NK-92 (cell line): ENCODE measurements around the gene ZCCHC3.
"Not testable (repeated sequence)": the region's sequence is repeated elsewhere in the genome, so short reads cannot be mapped to it uniquely, and the experiment has no call there.

ENCODE experiments used
- DNase-seq: peaks from one replicate; lab custom pipeline; 2025; ENCODE audit not compliant: unreplicated experiment; lab: John Stamatoyannopoulos, UW

The ZCCHC3 gene

DNA sequence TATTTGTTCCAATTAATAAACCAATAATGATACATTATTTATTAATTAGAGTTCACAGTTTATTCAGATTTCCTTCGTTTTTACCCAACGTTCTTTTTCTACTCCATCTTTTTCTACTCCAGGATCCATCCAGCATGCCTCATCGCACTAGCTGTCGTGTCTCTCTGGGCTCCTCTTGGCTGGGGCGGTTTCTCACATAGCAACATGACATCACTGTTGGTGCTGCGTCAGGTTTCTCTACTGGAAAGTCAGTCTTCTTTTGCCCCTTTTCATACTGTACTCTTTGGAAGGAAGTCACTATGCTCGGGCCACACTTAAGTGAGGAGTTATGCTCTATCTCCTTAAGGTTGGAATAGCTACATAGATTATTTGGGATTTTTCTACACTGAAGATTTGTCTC is 14.2 kb downstream of the ZCCHC3 start:
- no peak for DNase-seq

DNA sequence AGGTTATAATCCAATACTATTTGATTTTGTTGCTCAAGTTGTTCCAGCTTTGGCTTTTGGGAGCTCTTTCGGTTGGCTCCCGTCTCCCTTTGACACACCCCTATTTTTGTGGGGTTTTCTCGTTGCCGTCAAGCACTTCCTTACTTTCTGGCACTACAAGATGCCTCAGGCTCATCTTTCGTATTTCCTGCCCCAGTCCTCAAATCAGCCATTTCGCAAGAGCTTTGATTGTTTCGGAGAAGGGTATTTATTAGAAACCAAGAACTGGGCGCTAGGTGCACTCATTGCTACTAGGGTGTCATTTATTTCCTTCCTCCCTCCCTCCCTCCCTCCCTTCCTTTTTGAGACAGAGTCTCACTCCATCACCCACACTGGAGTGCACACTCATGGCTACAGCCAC is 14.7 kb downstream of the ZCCHC3 start:
- DNase-seq, result no peak

DNA sequence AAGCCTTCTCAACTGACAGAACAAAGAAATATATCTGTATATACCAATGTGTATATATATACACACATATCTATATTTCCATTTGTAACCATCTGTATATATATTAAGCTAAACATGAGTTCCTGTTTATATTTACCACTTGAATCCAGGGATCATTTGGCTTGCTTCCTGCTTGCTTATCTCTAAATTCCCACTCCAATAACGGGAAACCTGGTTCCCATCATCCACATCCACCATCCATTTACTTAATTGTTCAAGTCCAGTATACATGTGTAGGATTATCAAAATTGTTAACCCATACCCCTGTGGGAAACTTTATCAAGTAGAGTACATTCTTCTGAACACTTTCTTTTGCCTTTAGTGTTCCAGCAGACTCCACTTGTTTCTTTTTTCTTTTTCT is 15.5 kb downstream of the ZCCHC3 start:
- no peak for DNase-seq

DNA sequence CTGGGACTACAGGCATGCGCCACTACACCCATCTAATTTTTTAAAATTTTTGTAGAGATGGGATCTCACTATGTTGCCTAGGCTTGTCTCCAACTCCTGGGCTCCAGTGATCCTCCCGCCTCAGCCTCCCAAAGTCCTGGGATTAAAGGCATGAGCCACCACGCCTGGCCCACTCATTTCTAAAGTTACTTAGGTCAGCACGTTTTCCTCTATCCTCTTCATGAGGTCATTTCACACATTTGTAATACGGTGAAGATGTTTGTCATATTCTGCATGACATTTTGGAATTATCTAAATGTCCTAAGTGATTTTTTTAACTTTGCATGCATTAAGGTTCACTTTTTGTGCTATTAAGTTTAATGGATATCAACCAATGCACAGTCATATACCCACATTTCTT is 16.0 kb downstream of the ZCCHC3 start:
- DNase-seq, result no peak

DNA sequence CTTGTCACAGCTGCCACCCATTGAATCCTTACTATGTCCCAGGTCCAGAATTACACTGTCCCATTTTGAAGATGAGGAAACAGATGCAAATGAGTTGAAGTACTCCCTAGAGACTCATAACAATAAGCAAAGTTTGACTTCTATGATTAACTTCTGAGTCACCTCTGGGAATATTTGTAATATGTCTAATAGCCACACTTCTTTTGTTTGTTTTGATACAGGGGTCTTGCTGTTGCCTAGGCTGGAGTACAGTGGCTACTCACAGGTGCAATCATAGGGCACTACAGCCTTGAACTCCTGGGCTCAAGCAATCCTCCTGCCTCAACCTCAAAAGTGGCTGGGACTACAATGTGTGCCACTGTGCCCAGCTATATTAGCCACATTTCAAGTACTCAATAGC is 16.6 kb downstream of the ZCCHC3 start:
- no peak for DNase-seq

DNA sequence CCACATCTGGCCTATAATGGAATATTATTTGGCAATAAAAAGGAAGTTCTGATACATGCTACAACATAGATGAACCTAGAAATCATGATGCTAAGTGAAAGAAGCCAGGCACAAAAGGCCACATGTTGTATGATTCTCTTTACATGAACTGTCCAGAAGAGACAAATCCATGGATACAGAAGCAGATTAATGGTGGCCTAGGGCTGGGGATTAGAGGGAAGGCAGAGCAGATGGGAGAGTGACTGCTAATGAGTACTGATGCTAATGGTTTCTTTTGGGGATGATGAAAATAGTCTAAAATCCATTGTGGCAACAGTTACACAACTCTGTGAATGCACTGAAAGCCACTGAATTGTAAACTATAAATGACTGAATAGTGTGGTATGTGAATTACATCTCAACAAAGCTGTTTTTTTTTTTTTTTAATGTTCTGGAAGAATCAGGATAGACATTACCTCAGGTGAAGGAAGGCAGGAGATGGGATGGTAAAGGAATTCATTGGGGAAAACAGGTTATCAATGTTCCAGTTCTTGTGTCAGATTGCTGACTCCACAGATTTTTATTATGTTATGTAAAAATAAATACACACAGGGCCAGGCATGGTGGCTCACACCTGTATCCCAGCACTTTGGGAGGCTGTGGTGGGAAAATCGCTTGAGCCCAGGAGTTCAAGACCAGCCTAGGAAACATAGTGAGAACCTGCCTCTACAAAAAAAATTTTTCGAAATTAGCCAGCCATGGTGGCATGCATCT is 19.1 kb downstream of the ZCCHC3 start:
- DNase-seq, result no peak

DNA sequence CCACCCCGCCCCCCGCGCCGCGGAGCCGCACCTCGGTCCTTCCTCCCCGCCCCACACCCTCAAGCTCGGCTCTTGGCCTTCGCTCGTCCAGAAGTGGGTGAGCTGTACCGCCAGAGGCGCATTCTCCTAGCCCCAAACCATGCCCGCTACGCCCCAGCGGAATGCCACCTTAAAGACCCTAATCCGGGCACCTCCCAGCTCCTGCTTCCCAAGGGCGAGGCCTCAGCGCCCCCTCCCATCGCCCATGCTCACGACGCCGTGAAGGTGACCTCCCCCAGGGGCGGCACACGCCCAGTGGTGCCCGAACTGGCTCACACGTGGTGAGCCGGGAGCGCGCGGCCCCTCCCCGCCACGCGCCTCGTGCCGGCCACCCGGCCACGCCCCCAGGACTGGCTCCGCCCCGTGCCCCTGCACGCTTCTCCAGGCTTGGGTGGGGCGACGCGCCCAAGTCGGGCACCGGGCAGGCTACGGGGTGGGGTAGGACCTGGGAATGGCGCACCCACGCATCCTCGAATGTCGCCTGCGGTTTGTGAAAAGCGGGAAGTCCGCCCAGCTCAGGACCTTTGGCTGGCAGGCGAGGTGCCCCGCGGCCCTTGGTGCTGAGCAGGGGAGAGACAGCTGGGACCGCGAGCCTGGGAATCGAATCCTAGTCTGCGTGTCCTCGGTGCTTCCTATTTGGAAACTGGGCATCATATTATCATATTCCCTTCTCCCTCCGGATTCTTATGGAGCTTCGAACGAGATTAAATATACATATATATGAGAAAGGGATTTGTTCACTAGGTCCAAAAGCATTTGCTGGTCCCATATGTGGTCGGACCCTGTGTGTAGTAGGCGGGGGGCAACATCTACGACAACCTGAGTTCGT is 27.0 kb downstream of the ZCCHC3 start:
- DNase-seq, result no peak

DNA sequence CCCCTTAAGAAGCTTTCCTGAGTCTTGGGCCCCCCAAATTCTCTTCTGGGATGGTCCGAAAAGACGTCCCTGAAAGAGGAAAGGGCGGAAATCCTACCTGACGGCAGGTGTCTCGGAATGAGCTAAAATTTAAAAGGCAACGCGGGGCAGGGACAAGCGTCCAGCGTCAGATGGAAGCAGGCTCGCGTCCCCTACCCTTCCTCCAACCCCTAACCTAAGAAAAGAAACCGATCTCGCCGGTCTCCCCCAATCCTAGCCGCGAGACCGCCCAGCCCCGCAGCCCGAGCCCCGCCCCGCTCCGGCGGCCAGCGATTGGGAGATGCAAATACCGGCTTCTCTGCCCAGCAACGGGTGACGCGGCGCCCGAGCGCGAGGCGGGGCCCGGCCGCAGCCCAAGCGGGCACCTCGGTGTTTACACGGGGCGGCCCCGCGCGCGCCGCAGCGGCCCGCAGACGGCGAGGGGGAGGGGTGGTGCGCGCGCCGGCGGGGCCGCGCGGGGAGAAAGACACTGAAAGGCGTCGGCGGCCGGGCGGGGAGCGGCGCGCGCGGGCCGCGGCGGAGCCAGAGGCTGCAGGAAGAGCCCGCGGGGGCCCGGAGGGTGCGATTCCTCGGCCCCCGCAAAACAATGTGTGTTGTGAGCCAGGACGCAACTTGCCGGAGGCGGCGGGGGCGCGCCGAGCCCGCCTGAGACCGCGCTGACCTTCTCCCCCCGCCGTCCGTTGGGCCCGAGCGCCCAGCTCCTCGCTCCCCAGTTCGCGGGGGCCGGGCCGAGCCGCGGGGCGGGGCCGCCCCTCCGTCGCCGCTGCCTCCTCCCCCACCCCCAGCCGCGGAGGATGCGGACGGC is 27.9 kb downstream of the ZCCHC3 start, which contains the start of gene SOX12:
SOX12 (plus strand) TSS at position 508 of the 844 bp plus-strand sequence. CDS start 373 bp downstream, outside the sequence.
- peak; percentile 73 for DNase-seq

DNA sequence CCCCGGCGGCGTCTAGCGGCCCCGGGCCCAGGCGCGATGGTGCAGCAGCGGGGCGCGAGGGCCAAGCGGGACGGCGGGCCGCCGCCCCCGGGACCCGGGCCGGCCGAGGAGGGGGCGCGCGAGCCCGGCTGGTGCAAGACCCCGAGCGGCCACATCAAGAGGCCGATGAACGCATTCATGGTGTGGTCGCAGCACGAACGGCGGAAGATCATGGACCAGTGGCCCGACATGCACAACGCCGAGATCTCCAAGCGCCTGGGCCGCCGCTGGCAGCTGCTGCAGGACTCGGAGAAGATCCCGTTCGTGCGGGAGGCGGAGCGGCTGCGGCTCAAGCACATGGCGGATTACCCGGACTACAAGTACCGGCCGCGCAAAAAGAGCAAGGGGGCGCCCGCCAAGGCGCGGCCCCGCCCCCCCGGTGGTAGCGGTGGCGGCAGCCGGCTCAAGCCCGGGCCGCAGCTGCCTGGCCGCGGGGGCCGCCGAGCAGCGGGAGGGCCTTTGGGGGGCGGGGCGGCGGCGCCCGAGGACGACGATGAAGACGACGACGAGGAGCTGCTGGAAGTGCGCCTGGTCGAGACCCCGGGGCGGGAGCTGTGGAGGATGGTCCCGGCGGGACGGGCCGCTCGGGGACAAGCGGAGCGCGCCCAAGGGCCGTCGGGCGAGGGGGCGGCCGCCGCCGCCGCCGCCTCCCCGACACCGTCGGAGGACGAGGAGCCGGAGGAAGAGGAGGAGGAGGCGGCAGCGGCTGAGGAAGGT is 28.7 kb downstream of the ZCCHC3 start:
- no peak for DNase-seq

DNA sequence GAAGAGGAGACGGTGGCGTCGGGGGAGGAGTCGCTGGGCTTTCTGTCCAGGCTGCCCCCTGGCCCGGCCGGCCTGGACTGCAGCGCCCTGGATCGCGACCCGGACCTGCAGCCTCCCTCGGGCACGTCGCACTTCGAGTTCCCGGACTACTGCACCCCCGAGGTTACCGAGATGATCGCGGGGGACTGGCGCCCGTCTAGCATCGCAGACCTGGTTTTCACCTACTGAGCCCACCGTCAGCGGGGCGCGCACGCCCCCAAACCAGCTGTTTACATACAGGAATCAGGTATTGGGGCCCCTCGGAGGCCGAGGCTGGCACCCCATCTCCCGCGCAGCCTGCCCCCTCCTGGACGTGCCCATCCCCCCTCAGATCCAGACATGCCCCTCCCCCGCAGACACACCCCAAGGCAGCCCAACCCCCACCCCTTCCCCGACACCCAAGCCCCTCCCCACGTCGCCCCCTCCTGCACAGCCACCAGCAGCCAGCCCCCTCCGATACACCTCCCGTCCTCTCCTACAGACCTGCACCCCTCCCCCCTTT is 29.3 kb downstream of the ZCCHC3 start:
- DNase-seq, result no peak

DNA sequence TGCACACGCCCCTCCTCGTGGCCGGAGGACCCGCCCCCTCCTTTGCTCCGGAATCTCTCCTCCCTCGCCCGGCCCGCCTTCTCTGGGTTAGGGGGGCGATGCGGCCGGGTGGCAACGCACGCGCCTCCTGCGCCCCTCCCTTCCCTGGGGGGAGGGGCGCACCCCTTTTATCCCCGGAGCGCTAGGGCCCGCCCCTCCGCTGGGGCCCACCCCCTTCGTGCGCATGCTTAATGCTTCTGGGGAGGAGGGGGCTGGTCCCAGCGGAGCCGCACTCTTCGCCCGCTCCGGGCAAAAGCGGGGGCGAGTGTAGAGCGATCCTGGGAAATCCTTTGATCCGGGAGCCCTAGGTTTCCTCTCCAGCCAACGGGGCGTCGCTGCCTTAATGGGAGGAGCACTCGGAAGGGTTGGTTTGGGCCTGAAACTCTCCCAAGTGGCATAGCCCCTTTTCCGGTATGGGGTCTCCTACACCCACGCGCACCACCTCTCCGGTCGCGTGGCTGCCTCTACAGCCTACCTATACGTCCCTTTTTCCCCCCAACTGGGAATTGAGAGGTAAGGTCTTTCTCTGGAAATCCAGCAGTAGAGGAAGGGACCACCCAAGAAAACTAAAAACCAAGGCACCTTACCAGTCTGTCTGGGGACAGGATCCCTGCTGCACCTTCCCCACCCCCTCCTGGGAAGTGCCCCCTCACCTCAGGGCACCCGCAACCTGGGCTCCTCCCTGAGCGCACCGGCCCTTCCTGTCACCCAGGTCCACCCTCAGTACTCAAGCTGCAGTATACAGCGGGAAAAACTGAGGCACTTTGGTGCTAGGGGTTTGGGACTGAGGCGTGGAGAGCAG is 30.0 kb downstream of the ZCCHC3 start:
- DNase-seq, result no peak

DNA sequence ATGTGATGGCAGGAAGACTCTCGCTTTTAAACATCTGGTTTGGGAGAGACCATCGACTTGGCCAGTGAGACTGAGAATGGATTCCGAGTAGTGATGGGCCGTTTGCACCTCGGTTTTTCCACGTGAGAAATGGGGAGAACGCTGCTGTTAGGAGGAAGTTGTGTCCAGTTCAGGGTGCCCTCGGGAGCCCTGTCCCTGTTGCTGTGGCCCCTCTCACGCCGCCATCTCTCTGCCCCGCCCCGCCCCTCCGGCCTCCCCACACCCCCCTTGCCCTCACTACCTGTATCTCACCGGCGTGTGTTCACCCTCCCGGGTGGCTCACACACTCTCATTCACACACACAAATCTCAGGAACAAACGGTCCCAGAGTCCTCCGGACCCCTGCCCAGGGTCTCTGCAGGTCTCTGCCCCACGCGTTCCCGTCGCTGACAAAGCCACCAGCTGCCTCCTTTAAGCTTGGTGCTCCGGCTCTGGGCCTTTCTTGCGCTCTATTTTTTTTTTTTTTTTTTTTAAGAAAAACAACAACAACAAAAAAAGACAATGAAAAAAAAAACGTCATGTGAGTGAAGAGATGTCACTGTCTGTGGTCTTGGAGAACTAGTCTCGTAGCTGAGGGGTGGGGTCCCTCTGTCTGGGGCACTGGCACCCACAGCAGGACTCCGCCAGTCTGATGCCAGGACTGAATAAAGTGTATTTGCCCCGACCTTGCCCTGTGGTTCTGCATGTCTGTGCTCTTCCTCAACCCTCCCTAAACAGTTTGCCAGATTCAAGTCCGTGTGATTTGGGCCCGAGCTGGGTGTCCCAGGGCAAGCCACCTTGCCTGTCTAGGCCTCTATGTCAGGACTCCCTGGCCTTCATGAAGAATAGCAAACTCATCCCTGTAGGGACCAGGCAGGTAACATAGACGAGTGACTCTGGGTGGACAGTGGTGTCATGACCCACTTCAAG is 30.9 kb downstream of the ZCCHC3 start:
- no peak for DNase-seq

DNA sequence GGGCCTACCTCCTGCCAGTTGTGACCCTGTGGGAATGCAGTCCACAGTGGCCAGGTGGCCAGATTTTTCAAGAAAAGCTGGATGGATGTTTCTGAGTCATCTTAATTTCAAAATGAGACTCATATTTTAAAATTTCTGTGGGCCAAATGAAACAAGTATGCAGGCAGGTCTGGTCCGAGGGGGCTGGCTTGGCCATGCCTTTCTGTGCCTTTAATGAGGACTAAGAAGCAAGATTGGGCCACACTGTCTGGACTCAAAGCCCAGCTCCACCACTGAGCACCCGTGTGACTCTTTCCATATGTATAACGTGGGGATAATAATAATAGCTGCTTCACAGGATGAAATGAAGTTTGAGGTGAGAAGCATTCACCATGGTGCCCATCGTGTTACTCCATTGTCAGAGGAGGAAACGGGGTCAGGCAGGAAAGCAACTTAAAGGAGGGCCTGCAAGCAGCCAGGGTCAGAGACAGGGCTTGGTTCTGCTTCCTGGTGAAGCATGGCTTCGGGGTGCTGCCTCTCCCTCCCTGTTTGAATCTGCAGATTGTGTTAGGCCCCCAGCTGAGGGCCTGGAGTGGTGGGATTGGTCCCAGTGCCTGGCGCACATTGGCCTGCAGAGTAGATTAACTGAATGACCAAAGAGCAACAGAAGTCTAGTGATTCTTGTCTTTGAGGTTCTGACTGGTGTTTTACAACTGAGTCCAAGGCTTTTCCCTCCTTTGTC is 31.8 kb downstream of the ZCCHC3 start:
- no peak for DNase-seq

DNA sequence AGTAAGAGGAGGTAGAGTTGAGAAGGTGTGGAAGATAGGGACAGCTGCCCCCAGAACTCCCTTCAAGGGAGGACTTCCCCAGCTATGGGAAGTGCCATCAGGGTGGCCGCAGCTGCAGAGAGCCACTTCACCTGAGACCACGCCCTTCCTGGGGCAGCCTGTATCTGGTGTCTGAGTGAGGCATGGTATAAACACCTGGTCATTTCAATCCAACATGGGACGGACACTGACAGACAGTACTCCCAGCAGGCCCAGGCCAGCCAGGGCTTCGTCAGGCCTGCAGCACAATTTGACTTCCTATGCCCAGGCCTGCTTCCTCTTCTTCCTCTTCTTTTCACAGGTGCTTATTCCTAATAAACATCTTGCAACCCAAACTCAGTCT is 32.5 kb downstream of the ZCCHC3 start:
- no peak for DNase-seq

DNA sequence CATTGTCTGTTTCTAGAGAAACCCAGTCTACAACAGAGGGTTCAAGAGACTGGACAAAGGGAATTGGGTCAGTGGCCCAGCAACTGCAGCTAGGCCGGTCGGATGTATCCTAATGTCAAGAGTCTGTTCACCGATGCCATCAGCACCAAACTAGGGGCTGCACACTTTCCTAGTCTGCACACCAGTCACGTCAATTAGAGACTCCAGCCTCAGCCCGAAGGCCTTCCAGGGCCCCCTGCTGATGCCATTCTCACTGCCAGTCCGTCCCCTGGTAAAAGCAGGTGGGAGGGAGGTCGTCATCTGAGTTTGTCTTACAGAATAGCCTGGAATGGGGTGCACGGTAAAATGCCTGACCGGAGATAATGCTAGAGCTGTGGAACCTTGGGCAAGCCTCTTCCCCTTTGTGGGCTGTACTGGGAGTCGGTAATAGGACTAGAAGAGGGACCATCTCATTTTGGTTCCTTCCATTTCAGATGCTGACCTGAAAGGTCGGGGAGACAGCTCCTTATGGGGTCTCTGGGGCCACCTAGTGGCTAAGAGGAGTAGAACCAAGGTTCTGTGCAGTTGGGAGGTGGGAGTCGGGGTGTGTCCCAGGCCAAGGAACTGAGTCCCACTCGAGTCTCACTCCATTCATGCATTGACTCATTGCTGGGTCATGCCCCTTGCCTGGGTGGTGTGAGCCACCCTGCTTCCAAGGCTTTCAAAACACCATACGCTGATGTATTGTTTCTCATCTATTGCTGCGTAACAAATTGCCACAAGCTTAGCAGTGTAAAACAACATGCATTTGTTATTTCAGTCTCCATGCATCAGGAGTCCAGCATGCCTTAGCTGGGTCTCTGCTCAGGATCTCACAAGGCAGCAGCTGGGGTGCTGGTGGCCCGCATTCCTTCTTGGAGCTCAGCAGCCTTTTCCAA is 33.1 kb downstream of the ZCCHC3 start:
- DNase-seq, result no peak

DNA sequence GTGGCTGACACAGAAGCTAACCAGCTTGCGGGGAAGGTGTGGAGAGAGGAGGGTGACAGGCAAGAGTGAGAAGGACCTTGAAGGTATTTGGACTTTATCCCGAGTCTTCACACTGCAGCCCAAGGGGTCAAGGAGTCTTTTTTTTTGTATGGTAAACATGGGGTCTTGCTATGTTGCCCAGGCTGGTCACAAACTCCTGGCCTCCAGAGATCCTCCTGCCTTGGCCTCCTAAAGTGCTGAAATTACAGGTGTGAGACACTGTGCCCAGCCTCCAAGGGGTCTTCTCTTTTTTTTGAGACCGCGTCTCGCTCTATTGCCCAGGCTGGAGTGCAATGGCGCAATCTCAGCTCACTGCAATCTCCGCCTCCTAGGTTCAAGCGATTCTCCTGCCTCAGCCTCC is 37.2 kb downstream of the ZCCHC3 start:
- no peak for DNase-seq

DNA sequence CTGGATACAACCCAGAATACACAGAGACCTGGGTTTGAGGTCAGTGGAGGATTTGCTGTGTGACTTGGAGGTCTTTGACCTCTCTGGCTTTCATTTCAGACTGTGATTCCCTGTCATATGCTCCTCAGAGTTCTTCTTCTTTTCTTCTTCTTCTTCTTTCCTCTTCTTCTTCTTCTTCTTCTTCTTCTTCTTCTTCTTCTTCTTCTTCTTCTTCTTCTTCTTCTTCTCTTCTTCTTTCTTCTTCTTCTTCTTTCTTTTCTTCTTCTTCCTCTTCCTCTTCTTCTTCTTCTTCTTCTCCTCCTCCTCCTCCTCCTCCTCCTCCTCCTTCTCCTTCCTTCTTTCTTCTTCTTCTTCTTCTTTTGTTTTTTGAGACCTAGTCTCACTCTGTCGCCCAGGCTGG is 38.7 kb downstream of the ZCCHC3 start:
- not testable (repeated sequence) for DNase-seq
